AG08396 (cell line): Measurements from ENCODE around the gene FOXL3.

Source experiments
- DNase-seq: peaks from one replicate; pipeline ENCODE4 v3.0.0; 2012; ENCODE audit warnings: low spot score, mixed read lengths

FOXL3 gene

DNA sequence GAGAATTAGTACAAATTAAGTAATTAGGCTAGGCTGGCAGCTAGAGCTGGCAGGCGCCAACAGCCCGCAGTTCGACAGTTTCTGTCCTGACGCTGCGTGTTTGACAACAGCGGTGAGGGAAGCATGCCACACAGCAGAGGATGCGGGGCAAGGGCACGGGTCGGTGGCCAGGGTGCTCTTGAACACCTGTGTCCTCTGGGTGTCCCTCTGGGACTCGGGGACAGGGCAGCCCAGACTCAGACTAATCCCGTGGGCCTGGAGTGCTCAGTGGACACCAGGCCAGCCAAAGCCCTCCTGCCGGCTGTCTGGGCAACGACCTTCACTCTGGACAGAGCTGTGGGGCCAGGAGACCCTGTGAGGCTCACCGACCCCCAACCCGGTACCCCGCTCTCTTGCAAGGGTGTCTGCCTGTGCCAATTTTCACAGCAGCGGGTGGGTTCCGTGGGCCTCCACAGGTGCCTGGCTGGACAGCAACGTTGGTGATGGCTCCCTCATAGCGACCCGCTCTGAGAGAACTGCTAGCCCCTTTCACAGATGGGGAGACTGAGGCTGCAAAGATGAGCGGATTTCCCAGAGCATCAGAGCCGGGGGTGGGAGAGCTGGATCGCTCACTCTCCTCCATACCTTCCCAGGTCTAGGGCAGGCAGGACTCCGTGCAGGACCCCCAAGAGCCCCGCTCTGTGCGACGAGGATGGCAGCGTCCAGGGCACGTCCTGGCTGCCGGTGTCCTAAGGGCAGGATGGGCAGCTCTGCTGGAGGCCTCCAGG is 48.5 kb downstream of the FOXL3 start:
- no peak for DNase-seq

GRCh38 chr7:339062-339342 is 49.0 kb downstream of the FOXL3 start:
- no peak for DNase-seq

DNA sequence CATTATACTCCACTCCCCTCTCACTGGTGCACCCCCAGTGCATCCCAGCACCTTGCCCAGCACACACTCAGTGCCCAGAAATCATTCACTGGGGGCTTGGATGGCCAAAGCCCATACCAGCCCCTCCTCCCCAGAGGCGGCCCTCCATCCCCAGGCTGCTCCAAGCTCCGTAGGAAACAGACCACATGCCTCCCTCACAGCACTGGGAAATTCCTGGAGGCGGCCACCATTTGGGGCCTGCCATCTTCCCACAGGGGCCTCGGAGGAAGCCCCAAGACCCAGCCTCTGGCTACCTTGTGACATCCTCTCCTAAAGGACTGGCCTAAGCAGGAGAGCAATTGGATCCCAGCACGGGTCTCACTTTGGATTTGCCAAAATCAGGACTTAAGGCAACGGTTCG is 49.7 kb downstream of the FOXL3 start:
- DNase-seq, result no peak

GRCh38 chr7:340200-340937 is 50.4 kb downstream of the FOXL3 start:
- no peak for DNase-seq
